Panc1 (cell line): ENCODE measurements around the gene PDZD4. TPM values are rescaled to one million over a fixed set of nuclear protein-coding genes. Genes with fewer than 3 reads are reported as not detected.

Source experiments
- ATAC-seq: fragments of 200-7000 bp; cut with Tn5 transposase; 2 replicates; pipeline ENCODE4 v1.9.1; 2020; ENCODE audit warnings: mild to moderate bottlenecking, moderate library complexity
- BruUV-seq: library from RNA; stranded (reverse); fragments of 400-500 nt; replicated peaks from 2 replicates; lab custom pipeline; 2021; lab: Mats Ljungman, UMichigan
- CTCF ChIA-PET: fragments of 300-600 bp; sonication (Branson Sonifier 250); formaldehyde crosslinking; loops from one replicate; lab custom pipeline; 2022; ENCODE audit warnings: antibody characterized with exemption; lab: Charles Lee
- POLR2A ChIA-PET: fragments of 300-600 bp; sonication (Branson Sonifier 250); formaldehyde crosslinking; loops from one replicate; lab custom pipeline; 2022; ENCODE audit warnings: antibody characterized with exemption; lab: Charles Lee
- DNase-seq: peaks from one replicate; pipeline ENCODE4 v3.0.0-alpha.2; 2010; ENCODE audit warnings: low read depth, low spot score
- H3K27ac ChIP-seq: 2 replicates; pipeline ENCODE4 v1.5.1; 2011; ENCODE audit warnings: mild to moderate bottlenecking, low read length, inconsistent platforms
- H3K27me3 ChIP-seq: fragments of 200-500 bp; sonication (Bioruptor generic); 2 replicates; pipeline ENCODE4 v1.6.0; 2014; ENCODE audit warnings: low read length, inconsistent platforms; ENCODE audit not compliant: control insufficient read depth, insufficient read depth
- H3K36me3 ChIP-seq: fragments of 200-500 bp; sonication (Bioruptor generic); 2 replicates; pipeline ENCODE4 v1.5.1; 2014; ENCODE audit warnings: inconsistent platforms, mild to moderate bottlenecking, low read length, moderate library complexity; ENCODE audit not compliant: control insufficient read depth, insufficient read depth
- H3K4me1 ChIP-seq: 2 replicates; pipeline ENCODE4 v1.5.1; 2011; ENCODE audit warnings: inconsistent platforms, mild to moderate bottlenecking, low read length, moderate library complexity; ENCODE audit not compliant: control insufficient read depth, insufficient read depth
- H3K4me3 ChIP-seq, 2 experiments: 2 replicates each; pipeline ENCODE4 v1.5.1; 2011 to 2012; ENCODE audit warnings: low read depth in 2 of 2, low read length in 2 of 2, mild to moderate bottlenecking in 2 of 2, inconsistent platforms in 1 of 2, moderate library complexity in 1 of 2
- H3K9me3 ChIP-seq: fragments of 200-500 bp; sonication (Bioruptor generic); 2 replicates; pipeline ENCODE4 v1.5.1; 2014; ENCODE audit warnings: low read depth, mild to moderate bottlenecking, inconsistent platforms, low read length, moderate library complexity; ENCODE audit not compliant: control insufficient read depth, insufficient read depth
- POLR2AphosphoS5 ChIP-seq: IDR thresholded peaks from 2 replicates; pipeline ENCODE4 v1.6.1; 2012; ENCODE audit warnings: mild to moderate bottlenecking, low read depth, low read length, moderate library complexity
- SIN3A ChIP-seq: IDR thresholded peaks from 2 replicates; pipeline ENCODE4 v1.6.1; 2012; ENCODE audit warnings: low read depth, mild to moderate bottlenecking, low read length, moderate library complexity, borderline replicate concordance; ENCODE audit not compliant: insufficient read depth
- TCF7L2 ChIP-seq: IDR thresholded peaks from 2 replicates; pipeline ENCODE4 v1.6.1; 2011; ENCODE audit warnings: mild to moderate bottlenecking, low read depth, low read length, inconsistent platforms
- in situ Hi-C: cut with HindIII; loops from 2 replicates; pipeline ENCODE4 v1.10.0; 2016; ENCODE audit warnings: low sequenced_read_pairs, low pct_unique_long_range_greater_than_20kb
- intact Hi-C: fragments of 100-400 bp; cut with micrococcal nuclease; formaldehyde crosslinking; loops from one replicate; pipeline ENCODE4 v1.10.0; 2022; ENCODE audit not compliant: unreplicated experiment
- total RNA-seq: library from RNA; stranded (reverse); gene quantifications from one replicate; pipeline ENCODE4 v1.2.1, GENCODE V29; 2021; ENCODE audit not compliant: unreplicated experiment
- TF ChIP-seq, protein P1 (sequence below): fragments of 450-650 bp; IDR thresholded peaks from 2 replicates; pipeline ENCODE4 v1.5.1; 2017; ENCODE audit warnings: mild to moderate bottlenecking
- TF ChIP-seq, protein P2 (sequence below), 2 experiments: IDR thresholded peaks; 2 replicates each; pipeline ENCODE4 v1.6.1; 2011 to 2012; ENCODE audit warnings: low read depth in 2 of 2, control low read depth in 1 of 2, low read length in 1 of 2, mild to moderate bottlenecking in 1 of 2, moderate library complexity in 1 of 2; ENCODE audit not compliant: insufficient read depth in 1 of 2

Gene PDZD4
- total RNA-seq, 1 experiment from 2014 or later: 37.2 TPM

DNA sequence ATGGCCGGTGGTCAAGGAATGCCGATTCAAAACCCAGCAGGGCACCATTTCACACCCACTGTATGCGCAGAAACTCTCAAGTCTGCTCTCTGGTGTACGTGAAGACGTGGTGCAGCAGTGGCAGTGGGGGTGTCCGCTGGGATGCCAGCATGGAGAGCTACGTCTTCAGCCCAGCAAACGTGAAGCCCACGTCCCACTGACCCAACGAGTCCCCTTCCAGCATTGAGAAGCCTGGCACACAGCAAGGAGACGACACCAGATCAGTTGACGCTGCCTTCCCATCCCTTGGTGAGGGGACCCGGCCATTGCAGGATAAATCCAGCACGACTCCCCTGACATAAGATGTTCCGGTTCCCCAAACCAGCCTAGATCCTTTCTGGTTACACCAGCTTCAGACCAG, 68.5 kb downstream of the PDZD4 start:
- Histone ChIP-seq H3K27me3 (no peaks in the 10 kb centered on the region), H3K27ac (no peak overlapping the region), H3K4me3 (no peak overlapping the region), H3K9me3 (no peaks in the 10 kb centered on the region), H3K4me1 (peaks cover 25% of the 10 kb centered on the region), H3K36me3 (no peaks in the 10 kb centered on the region)
- in situ Hi-C loops (no loop called here), intact Hi-C loops (loop anchor here (10.0 kb wide), 2 partner anchors 123 to 163 kb away; partner anchors contain the start of genes ARHGAP4 and L1CAM)
- ChIA-PET CTCF (no interaction called here), POLR2A (no interaction called here)
- no peak for DNase-seq
- TF ChIP-seq TCF7L2 (no peak), POLR2AphosphoS5 (no peak), SIN3A (no peak)
- TF ChIP-seq, protein P1, sequence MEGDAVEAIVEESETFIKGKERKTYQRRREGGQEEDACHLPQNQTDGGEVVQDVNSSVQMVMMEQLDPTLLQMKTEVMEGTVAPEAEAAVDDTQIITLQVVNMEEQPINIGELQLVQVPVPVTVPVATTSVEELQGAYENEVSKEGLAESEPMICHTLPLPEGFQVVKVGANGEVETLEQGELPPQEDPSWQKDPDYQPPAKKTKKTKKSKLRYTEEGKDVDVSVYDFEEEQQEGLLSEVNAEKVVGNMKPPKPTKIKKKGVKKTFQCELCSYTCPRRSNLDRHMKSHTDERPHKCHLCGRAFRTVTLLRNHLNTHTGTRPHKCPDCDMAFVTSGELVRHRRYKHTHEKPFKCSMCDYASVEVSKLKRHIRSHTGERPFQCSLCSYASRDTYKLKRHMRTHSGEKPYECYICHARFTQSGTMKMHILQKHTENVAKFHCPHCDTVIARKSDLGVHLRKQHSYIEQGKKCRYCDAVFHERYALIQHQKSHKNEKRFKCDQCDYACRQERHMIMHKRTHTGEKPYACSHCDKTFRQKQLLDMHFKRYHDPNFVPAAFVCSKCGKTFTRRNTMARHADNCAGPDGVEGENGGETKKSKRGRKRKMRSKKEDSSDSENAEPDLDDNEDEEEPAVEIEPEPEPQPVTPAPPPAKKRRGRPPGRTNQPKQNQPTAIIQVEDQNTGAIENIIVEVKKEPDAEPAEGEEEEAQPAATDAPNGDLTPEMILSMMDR: no peak
- TF ChIP-seq, protein P2, sequence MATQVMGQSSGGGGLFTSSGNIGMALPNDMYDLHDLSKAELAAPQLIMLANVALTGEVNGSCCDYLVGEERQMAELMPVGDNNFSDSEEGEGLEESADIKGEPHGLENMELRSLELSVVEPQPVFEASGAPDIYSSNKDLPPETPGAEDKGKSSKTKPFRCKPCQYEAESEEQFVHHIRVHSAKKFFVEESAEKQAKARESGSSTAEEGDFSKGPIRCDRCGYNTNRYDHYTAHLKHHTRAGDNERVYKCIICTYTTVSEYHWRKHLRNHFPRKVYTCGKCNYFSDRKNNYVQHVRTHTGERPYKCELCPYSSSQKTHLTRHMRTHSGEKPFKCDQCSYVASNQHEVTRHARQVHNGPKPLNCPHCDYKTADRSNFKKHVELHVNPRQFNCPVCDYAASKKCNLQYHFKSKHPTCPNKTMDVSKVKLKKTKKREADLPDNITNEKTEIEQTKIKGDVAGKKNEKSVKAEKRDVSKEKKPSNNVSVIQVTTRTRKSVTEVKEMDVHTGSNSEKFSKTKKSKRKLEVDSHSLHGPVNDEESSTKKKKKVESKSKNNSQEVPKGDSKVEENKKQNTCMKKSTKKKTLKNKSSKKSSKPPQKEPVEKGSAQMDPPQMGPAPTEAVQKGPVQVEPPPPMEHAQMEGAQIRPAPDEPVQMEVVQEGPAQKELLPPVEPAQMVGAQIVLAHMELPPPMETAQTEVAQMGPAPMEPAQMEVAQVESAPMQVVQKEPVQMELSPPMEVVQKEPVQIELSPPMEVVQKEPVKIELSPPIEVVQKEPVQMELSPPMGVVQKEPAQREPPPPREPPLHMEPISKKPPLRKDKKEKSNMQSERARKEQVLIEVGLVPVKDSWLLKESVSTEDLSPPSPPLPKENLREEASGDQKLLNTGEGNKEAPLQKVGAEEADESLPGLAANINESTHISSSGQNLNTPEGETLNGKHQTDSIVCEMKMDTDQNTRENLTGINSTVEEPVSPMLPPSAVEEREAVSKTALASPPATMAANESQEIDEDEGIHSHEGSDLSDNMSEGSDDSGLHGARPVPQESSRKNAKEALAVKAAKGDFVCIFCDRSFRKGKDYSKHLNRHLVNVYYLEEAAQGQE (IDR thresholded peaks at IDR 0.05; ENCODE audit: insufficient read depth in 1 of 2, low read depth in 2 of 2, low read length in 1 of 2): no peak
- BruUV-seq: no TSS peak
- ATAC-seq: no peak

DNA sequence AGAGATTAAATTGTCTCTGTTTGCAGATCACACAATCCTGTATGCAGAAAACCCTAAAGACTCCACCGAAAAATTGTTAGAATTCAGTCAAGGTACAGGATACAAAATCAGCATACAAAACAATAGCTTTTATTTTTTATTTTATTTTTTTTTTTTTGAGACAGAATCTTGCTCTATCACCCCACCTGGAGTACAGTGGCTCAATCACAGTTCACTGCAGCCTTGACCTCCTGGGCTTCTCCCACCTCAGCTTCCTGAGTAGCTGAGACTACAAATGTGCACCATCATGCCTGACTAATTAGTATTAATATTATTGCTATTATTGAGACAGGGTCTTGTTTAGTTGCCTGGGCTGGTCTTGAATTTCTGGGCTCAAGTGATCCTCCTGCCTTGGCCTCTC, 75.2 kb downstream of the PDZD4 start:
- Histone ChIP-seq H3K27me3 (no peaks in the 10 kb centered on the region), H3K27ac (no peak overlapping the region), H3K36me3 (no peaks in the 10 kb centered on the region), H3K4me3 (no peak overlapping the region), H3K4me1 (no peaks in the 10 kb centered on the region), H3K9me3 (no peaks in the 10 kb centered on the region)
- in situ Hi-C loops: no loop called here
- DNase-seq (no peak), ATAC-seq (no peak)
- POLR2A ChIA-PET: interaction anchor here (0.6 kb wide), 1 partner anchor 11 kb away, joined by 3 read pairs; no protein-coding TSS in a partner anchor
- intact Hi-C loops: no loop called here
- no TSS peak for BruUV-seq
- CTCF ChIA-PET: no interaction called here
- no peak for TF ChIP-seq SIN3A

Other genes starting within 250 kb of the PDZD4 start
- gene CCNQ, start 231.4 kb downstream of the PDZD4 start, total RNA-seq: 42.1 TPM
- 7.1 TPM for gene DUSP9, start 183.3 kb downstream of the PDZD4 start, total RNA-seq
- gene PNCK, start 156.7 kb downstream of the PDZD4 start, total RNA-seq: 2.3 TPM
- gene SLC6A8, start 142.6 kb downstream of the PDZD4 start, total RNA-seq: 125 TPM
- 432 TPM for gene BCAP31, start 106.2 kb downstream of the PDZD4 start, total RNA-seq
- 86.6 TPM for gene ABCD1, start 105.7 kb downstream of the PDZD4 start, total RNA-seq
- 14.3 TPM for gene PLXNB3, start 66.3 kb downstream of the PDZD4 start, total RNA-seq
- 1.6 TPM for gene SRPK3, start 49.5 kb downstream of the PDZD4 start, total RNA-seq
- gene IDH3G, start 36.2 kb downstream of the PDZD4 start, total RNA-seq: 89.4 TPM
- 504 TPM for gene SSR4, start 35.9 kb downstream of the PDZD4 start, total RNA-seq
- gene L1CAM, start 55.6 kb upstream of the PDZD4 start, total RNA-seq: 819 TPM
- 10.6 TPM for gene AVPR2, start 74.1 kb upstream of the PDZD4 start, total RNA-seq
- 225 TPM for gene ARHGAP4, start 95.7 kb upstream of the PDZD4 start, total RNA-seq
- gene NAA10, start 104.5 kb upstream of the PDZD4 start, total RNA-seq: 246 TPM
- gene RENBP, start 114.1 kb upstream of the PDZD4 start, total RNA-seq: 0.62 TPM
- gene HCFC1, start 141.3 kb upstream of the PDZD4 start, total RNA-seq: 113 TPM
- gene TMEM187, start 142.2 kb upstream of the PDZD4 start, total RNA-seq: 15.7 TPM
- 432 TPM for gene IRAK1, start 189.4 kb upstream of the PDZD4 start, total RNA-seq